PC-9 (cell line): ENCODE measurements around the gene ZNF490.

Experiments
- EZH2 ChIP-seq: fragments of 200-600 bp; sonication (generic); IDR thresholded peaks from 2 replicates; pipeline ENCODE4 v1.8.0; 2017; ENCODE audit warnings: antibody characterized with exemption, low read depth
- TF ChIP-seq, protein P1 (sequence below): fragments of 200-600 bp; sonication (generic); conservative IDR thresholded peaks from 2 replicates; pipeline ENCODE4 v1.6.1; 2017; ENCODE audit warnings: mixed run types, antibody characterized with exemption, mild to moderate bottlenecking, moderate library complexity

GRCh38 chr19:12606796-12607195 lies 3.8 kb downstream of the ZNF490 start:
- TF ChIP-seq EZH2 = no peak
- TF ChIP-seq, protein P1, sequence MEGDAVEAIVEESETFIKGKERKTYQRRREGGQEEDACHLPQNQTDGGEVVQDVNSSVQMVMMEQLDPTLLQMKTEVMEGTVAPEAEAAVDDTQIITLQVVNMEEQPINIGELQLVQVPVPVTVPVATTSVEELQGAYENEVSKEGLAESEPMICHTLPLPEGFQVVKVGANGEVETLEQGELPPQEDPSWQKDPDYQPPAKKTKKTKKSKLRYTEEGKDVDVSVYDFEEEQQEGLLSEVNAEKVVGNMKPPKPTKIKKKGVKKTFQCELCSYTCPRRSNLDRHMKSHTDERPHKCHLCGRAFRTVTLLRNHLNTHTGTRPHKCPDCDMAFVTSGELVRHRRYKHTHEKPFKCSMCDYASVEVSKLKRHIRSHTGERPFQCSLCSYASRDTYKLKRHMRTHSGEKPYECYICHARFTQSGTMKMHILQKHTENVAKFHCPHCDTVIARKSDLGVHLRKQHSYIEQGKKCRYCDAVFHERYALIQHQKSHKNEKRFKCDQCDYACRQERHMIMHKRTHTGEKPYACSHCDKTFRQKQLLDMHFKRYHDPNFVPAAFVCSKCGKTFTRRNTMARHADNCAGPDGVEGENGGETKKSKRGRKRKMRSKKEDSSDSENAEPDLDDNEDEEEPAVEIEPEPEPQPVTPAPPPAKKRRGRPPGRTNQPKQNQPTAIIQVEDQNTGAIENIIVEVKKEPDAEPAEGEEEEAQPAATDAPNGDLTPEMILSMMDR = no peak
